ENCODE measurements around the gene BRIP1. TPM values are rescaled to one million over a fixed set of nuclear protein-coding genes. Genes with fewer than 3 reads are reported as not detected.
A peak's percentile ranks its signal among the peaks of the same experiment; 100 is the strongest.
"Not testable (repeated sequence)": the region's sequence is repeated elsewhere in the genome, so short reads cannot be mapped to it uniquely, and the experiment has no call there.

Gene BRIP1
- total RNA-seq = 10 to 100 TPM; 10.8 to 23.1 TPM

DNA sequence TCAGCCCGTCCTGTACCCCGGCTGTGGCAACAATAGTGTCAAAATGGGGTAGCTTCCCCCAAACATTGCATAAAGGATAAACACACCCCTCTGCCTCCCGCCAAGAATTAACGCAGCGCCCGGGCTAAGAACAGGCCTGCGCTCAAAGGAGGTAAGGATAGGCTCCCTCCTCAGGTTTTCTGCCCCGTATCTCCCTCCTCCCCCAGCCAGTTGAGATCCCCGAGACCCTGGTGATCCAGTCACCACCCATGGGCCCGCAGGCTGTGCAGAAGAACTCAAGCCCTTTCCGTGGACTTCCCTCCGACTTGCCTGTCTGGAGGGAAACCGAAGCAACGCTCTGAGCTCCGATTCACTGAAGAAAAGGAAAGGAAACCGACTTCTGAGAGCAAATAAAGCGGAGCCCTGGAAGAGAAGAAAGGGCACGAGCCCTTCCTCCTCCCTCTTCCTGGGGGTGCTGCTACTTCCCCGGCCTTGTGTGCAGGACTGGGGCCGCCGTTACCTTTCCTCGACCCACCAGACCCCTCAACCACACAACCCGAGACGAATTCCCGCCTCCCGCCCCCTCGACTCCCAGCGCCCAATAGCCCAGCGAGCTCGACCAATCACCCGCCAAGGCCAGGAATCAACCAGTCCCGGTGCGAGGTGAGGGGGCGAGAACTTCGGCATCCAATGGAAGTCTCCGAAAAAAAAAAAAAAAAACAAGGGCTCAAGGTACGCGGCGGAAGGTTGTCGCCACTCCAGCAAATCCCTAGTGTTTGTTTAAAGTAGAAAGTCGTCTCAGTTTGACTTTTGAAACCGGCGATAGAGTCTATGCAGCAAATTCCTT lies at the start of gene BRIP1:
Gene BRIP1, minus strand, starts transcription at position 554 of the 826 bp plus-strand sequence. CDS start 1,989 bp downstream, outside the sequence.
- peaks cover 15 to 27% of the 10 kb centered on the region in 2 donors for H3K4me1 Mint-ChIP-seq (ENCODE audit: low read depth in 2 of 2)
- no peaks in the 10 kb centered on the region for H3K9me3 Mint-ChIP-seq
- H3K27ac Mint-ChIP-seq = peak within 1 kb of the TSS; percentile 84 to 90

DNA sequence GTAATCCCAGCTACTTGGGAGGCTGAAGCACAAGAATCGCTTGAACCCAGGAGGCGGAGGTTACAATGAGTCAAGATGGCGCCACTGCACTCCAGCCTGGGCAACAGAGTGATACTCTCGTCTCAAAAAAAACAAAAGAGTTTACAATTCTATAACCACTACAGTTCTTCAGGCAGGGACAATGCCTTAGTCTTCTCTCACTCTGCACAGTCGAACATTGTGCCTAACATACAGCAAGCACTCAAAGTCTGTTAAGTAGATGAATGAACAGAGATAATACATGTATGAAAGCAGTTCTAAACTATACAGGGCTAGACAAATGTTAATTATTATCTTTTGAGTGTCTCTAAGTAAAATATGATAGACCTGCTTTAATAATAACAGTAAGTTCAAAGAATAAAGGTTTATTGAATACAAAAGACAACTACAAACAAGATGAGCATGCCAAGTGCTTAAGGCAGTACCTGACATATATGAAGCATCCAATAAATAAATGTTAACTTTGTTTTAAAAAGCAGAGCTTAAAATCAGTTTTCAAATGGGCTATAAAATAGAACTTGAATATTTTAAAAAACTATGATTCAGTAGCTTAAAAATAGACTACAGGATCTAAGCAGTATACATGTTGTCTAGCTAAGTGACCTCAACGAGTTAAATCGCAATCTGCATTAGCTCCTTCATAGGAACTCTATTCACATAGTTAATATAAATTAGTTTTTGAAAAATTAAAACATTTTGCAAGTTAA lies 45.1 kb upstream of the BRIP1 start:
- H3K27ac Mint-ChIP-seq = no peak overlapping the region
- no peaks in the 10 kb centered on the region for H3K9me3 Mint-ChIP-seq
- no peak for ATAC-seq
- H3K36me3 Mint-ChIP-seq = peaks cover 28% of the 10 kb centered on the region
- H3K4me1 Mint-ChIP-seq (ENCODE audit: low read depth in 2 of 2) = peaks cover 0 to 4% of the 10 kb centered on the region in 2 donors
- DNase-seq (ENCODE audit: low spot score) = no peak
- H3K27me3 Mint-ChIP-seq = no peaks in the 10 kb centered on the region
- no peak overlapping the region for H3K4me3 Mint-ChIP-seq

More for the DNA sequence above, at the start of gene BRIP1:
- Mint-ChIP-seq H3K27me3 (no peaks in the 10 kb centered on the region), H3K4me3 (peak within 1 kb of the TSS; percentile 93), H3K36me3 (peaks cover 6% of the 10 kb centered on the region)
- DNase-seq (ENCODE audit: low spot score) (peak; percentile 92), ATAC-seq (peak; percentile 98 to 99)

DNA sequence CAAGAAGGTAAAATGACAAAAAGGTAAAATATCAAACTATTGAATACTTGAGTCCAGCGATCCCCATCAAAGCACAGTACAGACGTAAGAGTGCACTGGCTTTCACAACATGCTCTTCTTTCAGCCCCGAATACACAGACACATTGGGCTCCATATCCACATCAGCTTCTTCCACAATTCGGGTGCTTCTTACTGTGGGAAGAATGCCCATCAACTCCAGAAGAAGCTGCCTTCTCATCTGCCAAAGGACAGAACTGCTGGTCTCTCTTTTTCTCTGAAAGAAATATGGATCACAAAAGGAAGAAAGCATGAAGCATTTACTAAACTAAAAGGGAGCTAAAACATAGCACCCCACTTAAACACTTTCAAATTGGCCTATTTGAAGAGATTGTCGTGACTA lies 44.0 kb upstream of the BRIP1 start:
- Mint-ChIP-seq H3K9me3 (no peaks in the 10 kb centered on the region), H3K4me3 (no peak overlapping the region), H3K36me3 (peaks cover 34% of the 10 kb centered on the region), H3K27ac (peak overlapping the region in 1 of 2 donors; percentile 8), H3K4me1 (ENCODE audit: low read depth in 2 of 2) (peaks cover 3 to 7% of the 10 kb centered on the region in 2 donors), H3K27me3 (no peaks in the 10 kb centered on the region)
- DNase-seq (ENCODE audit: low spot score) (no peak), ATAC-seq (no peak)

DNA sequence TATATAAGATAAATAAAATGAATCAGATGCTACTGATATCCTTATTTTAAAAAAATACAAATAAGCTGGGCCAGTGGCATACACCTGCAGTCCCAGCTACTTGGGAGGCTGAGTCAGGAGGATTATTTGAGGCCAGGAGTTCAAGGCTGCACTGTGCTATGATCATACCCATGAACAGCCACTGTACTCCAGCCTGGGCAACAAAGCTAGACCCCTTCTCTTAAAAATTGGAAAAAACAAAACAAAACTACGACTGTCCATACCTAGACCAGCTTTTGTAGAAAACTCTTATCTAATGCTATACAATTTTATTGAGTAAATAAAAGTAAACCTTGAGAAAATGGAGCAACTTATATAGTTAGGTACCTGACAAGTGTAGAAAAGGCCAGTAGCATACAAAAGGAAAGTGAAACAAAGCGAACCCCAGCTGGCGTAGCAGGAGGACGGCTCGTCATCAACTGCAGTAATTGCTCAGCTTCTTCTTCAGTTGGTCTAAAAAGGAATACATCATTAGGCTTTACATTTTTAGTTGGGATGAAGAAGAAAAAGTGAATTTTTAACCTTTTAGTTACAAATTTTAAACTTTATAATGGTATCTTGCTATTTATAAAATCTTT lies 40.9 kb upstream of the BRIP1 start:
- Mint-ChIP-seq H3K9me3 (no peaks in the 10 kb centered on the region), H3K4me1 (ENCODE audit: low read depth in 2 of 2) (peaks cover 3 to 7% of the 10 kb centered on the region in 2 donors), H3K4me3 (peak overlapping the region; percentile 26), H3K27ac (peak overlapping the region; percentile 71 to 76), H3K36me3 (peaks cover 21% of the 10 kb centered on the region), H3K27me3 (no peaks in the 10 kb centered on the region)
- ATAC-seq (peak; percentile 79 to 84), DNase-seq (ENCODE audit: low spot score) (no peak)

DNA sequence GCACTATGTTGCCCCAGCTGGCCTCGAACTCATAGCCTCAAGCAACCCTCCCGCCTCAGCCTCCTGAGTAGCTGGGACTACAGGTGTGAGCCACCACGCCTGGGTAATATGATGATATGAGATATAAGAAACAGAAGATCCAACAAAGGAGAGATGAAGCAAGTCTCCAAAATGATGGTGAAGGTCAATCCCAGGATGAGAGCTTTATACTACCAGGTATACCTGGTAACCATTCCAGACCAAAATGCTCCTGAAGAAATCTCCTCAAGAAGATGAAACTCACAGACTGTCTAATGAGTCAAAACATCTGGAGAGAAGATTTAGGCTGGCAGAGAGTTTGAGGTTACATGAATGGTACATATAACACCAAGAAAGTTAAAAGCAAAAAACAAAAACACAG lies 39.9 kb upstream of the BRIP1 start:
- no peaks in the 10 kb centered on the region for H3K27me3 Mint-ChIP-seq
- peaks cover 3 to 7% of the 10 kb centered on the region in 2 donors for H3K4me1 Mint-ChIP-seq (ENCODE audit: low read depth in 2 of 2)
- H3K9me3 Mint-ChIP-seq = no peaks in the 10 kb centered on the region
- ATAC-seq (no peak), DNase-seq (ENCODE audit: low spot score) (no peak)
- H3K4me3 Mint-ChIP-seq = peak overlapping the region; percentile 34
- peaks cover 21% of the 10 kb centered on the region for H3K36me3 Mint-ChIP-seq
- H3K27ac Mint-ChIP-seq = peak overlapping the region; percentile 71 to 76

DNA sequence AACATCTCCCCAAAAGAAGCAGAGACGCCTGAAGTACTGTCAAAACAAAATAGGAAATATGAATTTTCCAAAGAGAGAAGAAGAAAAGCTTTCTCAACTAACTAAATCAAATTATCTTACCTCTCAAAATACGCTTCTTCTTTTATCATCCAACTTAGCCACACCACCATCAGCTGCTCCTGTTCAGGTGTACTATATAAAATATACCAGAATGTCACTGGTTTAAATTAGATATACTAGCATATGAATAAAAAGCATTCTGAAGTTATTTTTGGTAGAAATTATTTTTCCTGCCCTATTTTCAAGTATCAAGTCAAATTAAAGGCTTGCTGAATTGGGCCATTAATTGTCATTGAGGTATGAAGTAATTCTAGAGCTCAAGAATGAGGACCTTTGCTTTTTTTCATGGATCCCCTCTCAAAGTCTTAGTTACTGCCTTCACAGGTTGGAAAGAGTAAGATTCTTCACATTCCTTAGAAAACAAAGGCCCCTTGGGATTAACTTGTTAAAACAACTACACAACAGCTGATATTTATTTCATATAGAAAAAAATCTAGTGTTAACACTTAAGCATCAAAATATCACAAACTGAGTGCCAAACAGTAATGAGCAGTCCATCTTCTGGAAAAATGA lies 34.3 kb upstream of the BRIP1 start:
- Mint-ChIP-seq H3K27me3 (no peaks in the 10 kb centered on the region), H3K4me3 (no peak overlapping the region), H3K9me3 (no peaks in the 10 kb centered on the region), H3K4me1 (ENCODE audit: low read depth in 2 of 2) (no peaks in the 10 kb centered on the region), H3K27ac (no peak overlapping the region), H3K36me3 (peaks cover 6% of the 10 kb centered on the region)
- DNase-seq (ENCODE audit: low spot score) = no peak
- no peak for ATAC-seq

DNA sequence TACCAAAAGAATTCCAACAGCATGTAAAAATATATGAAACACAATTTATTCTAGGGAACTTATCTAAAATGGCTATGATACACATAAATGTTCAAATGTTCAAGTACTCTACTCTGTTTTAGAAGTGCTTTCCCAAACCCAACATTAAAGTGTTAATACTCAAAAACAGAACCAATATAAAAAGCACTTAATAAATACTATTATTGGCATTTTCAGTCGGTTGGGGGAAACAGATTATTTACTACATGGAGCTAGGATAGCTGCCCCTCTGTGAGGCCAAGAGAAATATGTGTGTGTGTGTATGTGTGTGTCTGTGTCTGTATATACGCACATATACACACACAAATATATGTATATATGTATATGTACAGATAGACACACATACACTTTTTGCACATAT lies 32.1 kb upstream of the BRIP1 start:
- H3K4me3 Mint-ChIP-seq = no peak overlapping the region
- peaks cover 4% of the 10 kb centered on the region for H3K36me3 Mint-ChIP-seq
- ATAC-seq (no peak), DNase-seq (ENCODE audit: low spot score) (no peak)
- H3K4me1 Mint-ChIP-seq (ENCODE audit: low read depth in 2 of 2) = no peaks in the 10 kb centered on the region
- no peaks in the 10 kb centered on the region for H3K9me3 Mint-ChIP-seq
- no peak overlapping the region for H3K27ac Mint-ChIP-seq
- H3K27me3 Mint-ChIP-seq = no peaks in the 10 kb centered on the region

DNA sequence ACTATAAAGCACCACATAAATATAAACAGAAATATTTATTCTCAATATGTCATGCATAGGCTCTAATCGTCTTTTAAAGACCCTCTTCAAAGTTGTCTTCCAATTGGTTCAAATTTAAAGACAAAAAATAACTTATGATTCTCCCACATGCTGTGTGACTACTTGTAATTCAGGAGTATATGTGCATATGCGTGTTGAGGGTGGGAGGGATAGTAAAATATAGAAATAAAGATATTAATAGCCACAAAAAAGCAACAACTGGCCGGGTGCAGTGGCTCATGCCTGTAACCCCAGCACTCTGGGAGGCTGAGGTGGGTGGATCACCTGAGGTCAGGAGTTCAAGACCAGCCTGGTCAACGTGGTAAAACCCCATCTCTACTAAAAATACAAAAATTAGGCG lies 31.0 kb upstream of the BRIP1 start:
- H3K4me3 Mint-ChIP-seq; H3K36me3 Mint-ChIP-seq; H3K9me3 Mint-ChIP-seq; H3K27me3 Mint-ChIP-seq; ATAC-seq; H3K27ac Mint-ChIP-seq; H3K4me1 Mint-ChIP-seq (ENCODE audit: low read depth in 2 of 2); DNase-seq (ENCODE audit: low spot score): not testable (repeated sequence)

DNA sequence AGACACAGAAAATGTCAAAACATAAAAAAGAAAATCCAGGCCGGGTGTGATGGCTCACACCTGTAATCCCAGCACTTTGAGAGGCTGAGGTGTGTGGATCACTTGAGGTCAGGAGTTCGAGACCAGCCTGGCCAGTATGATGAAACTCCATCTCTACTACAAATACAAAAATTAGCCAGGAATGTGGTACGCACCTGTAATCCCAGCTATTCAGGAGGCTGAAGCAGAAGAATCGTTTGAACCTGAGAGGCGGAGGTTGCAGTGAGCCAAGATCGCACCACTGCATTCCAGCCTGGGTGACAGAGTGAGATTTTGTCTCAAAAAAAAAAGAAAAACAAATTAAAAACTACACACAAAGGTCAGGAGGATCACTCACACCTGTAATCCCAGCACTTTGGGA lies 24.4 kb upstream of the BRIP1 start:
- peaks cover 19% of the 10 kb centered on the region for H3K36me3 Mint-ChIP-seq
- not testable (repeated sequence) for H3K4me3 Mint-ChIP-seq; DNase-seq (ENCODE audit: low spot score); H3K4me1 Mint-ChIP-seq (ENCODE audit: low read depth in 2 of 2); H3K27me3 Mint-ChIP-seq; H3K9me3 Mint-ChIP-seq; ATAC-seq; H3K27ac Mint-ChIP-seq

DNA sequence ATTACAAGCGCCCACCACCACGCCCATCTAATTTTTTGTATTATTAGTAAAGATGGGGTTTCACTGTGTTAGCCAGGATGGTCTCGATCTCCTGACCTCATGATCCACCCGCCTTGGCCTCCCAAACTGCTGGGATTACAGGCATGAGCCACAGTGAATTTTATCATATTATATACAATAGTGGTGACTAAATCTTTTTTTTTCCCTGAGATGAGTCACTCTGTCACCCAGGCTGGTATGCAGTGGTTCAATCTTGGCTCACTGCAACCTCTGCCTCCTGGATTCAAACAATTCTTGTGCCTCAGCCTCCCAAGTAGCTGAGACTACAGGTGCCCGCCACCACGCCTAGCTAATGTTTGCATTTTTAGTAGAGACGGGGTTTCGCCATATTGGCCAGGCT lies 22.5 kb upstream of the BRIP1 start:
- H3K4me1 Mint-ChIP-seq (ENCODE audit: low read depth in 2 of 2); H3K27me3 Mint-ChIP-seq: not testable (repeated sequence)

DNA sequence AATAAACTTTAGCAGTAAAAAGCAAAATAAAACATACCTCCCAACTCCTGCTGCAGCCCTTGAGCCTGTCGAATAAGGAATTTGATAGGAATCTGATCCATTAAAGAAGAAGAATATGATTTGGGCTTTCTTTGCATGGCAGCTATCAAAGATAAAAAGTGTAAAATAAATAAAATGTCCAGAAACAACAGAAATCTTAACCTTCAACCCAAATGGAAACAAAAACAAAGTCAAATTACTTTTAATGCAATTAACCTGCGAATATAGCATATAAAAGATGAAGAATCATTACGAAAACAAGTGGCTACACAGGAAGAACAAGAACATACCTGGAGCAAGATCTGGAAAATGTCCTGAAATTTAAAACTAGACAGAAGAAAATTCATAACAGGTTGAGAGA lies 21.5 kb upstream of the BRIP1 start:
- DNase-seq (ENCODE audit: low spot score) = no peak
- Mint-ChIP-seq H3K4me3 (no peak overlapping the region), H3K9me3 (no peaks in the 10 kb centered on the region), H3K27me3 (no peaks in the 10 kb centered on the region), H3K4me1 (ENCODE audit: low read depth in 2 of 2) (no peaks in the 10 kb centered on the region), H3K27ac (no peak overlapping the region), H3K36me3 (peaks cover 15% of the 10 kb centered on the region)
- no peak for ATAC-seq

More for the DNA sequence above, 22.5 kb upstream of the BRIP1 start:
- not testable (repeated sequence) for H3K27ac Mint-ChIP-seq; H3K9me3 Mint-ChIP-seq; H3K4me3 Mint-ChIP-seq; ATAC-seq; DNase-seq (ENCODE audit: low spot score)
- peaks cover 15% of the 10 kb centered on the region for H3K36me3 Mint-ChIP-seq

DNA sequence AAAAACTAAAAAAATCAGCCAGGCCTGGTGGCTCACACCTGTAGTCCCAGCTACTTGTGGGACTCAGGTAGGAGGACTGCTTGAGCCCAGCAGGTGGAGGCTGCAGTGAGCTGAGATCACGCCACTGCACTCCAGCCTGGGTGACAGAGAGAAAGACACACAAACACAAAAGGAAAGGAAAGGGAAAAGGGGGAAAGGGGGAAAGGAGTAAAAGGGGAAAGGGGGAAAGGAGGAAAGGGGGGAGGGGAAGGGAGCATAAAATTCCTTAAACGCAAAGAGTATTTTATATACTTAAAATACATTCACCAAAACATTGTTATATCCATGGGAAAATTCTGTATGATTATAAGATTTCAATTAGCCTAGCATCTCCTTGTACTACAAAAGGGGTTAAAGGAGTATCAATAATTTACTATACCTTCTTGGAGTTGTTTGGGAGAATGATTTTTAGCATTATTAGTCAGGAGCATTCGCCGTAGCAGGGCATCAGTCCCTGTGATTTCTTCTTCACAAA lies 17.3 kb upstream of the BRIP1 start:
- Mint-ChIP-seq H3K4me1 (ENCODE audit: low read depth in 2 of 2) (no peaks in the 10 kb centered on the region), H3K27me3 (no peaks in the 10 kb centered on the region), H3K36me3 (peaks cover 12% of the 10 kb centered on the region), H3K27ac (no peak overlapping the region), H3K9me3 (no peaks in the 10 kb centered on the region), H3K4me3 (no peak overlapping the region)
- DNase-seq (ENCODE audit: low spot score) = no peak
- ATAC-seq = no peak

DNA sequence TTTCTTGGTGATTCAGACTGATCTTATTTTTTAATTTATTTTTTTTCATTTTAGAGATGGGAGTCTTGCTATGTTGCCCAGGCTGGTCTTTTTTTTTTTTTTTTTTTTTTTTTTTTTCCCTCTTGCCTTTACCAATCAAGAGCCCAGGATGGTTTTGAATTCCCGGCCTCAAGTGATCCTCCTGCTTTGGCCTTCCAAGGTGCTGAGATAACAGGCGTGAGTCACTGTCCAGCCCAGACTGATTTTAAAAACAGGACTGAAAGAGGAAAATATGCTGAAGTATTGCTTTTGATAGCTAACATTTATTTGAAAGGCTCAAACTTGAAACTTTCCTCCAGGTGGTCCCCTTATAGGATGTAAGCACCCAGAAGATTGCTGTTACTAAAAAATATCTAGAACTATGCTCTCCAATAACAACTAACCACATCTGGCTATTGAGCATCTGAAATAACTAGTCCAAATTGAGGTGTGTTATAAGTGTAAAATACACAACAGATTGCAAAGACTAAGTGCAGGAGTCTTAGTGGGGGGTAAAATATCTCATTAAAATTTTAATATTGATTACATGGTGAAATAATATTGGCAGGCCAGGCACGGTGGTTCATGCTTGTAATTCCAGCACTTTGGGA lies 15.8 kb upstream of the BRIP1 start:
- Mint-ChIP-seq H3K36me3 (peaks cover 7% of the 10 kb centered on the region), H3K9me3 (no peaks in the 10 kb centered on the region), H3K4me3 (no peak overlapping the region), H3K27me3 (no peaks in the 10 kb centered on the region), H3K27ac (no peak overlapping the region), H3K4me1 (ENCODE audit: low read depth in 2 of 2) (no peaks in the 10 kb centered on the region)
- DNase-seq (ENCODE audit: low spot score) = no peak
- ATAC-seq = no peak

Data from natural killer cell treated with Interleukin-12 subunit alpha and Interleukin-12 subunit beta and Interleukin-15 and Interleukin-18, amount 100 ng/mL, for 72 hours (primary cell).